NCI-H1105 (cell line): ENCODE data around the gene XDH.

Experiments
- DNase-seq: peaks from one replicate; lab custom pipeline; 2025; lab: John Stamatoyannopoulos, UW

XDH gene

GRCh38 chr2:31402388-31402787 lies 12.2 kb downstream of the XDH start:
- DNase-seq, result no peak

GRCh38 chr2:31401580-31401979 lies 13.0 kb downstream of the XDH start:
- DNase-seq, result no peak

- DNase-seq, result no peak
These were observed 15.7 kb downstream of the XDH start for GRCh38 chr2:31398881-31399280.

GRCh38 chr2:31397094-31397493 lies 17.4 kb downstream of the XDH start:
- peak; percentile 68 for DNase-seq

GRCh38 chr2:31390324-31390723 lies 24.2 kb downstream of the XDH start:
- DNase-seq, result no peak

- DNase-seq, result no peak
These were observed 25.8 kb downstream of the XDH start for GRCh38 chr2:31388736-31389135.

GRCh38 chr2:31387850-31388249 lies 26.7 kb downstream of the XDH start:
- DNase-seq, result no peak

- DNase-seq, result no peak
These were observed 27.9 kb downstream of the XDH start for GRCh38 chr2:31386648-31387047.

- DNase-seq, result no peak
These were observed 28.4 kb downstream of the XDH start for GRCh38 chr2:31386172-31386571.

- no peak for DNase-seq
These were observed 29.7 kb downstream of the XDH start for GRCh38 chr2:31384771-31385276.

- DNase-seq, result no peak
These were observed 30.2 kb downstream of the XDH start for GRCh38 chr2:31384351-31384750.

- DNase-seq, result no peak
These were observed 30.9 kb downstream of the XDH start for GRCh38 chr2:31383471-31384153.

- no peak for DNase-seq
These were observed 32.0 kb downstream of the XDH start for GRCh38 chr2:31382452-31383120.

GRCh38 chr2:31381601-31382000 lies 32.9 kb downstream of the XDH start:
- DNase-seq, result no peak

- DNase-seq, result no peak
These were observed 34.3 kb downstream of the XDH start for GRCh38 chr2:31380243-31380642.

- DNase-seq, result no peak
These were observed 34.8 kb downstream of the XDH start for GRCh38 chr2:31379747-31380146.

- DNase-seq, result no peak
These were observed 35.6 kb downstream of the XDH start for GRCh38 chr2:31378791-31379501.

GRCh38 chr2:31378389-31378788 lies 36.2 kb downstream of the XDH start:
- no peak for DNase-seq

- no peak for DNase-seq
These were observed 41.4 kb downstream of the XDH start for GRCh38 chr2:31373127-31373526.

GRCh38 chr2:31372097-31372496 lies 42.4 kb downstream of the XDH start:
- no peak for DNase-seq

- no peak for DNase-seq
These were observed 42.9 kb downstream of the XDH start for GRCh38 chr2:31371691-31372090.

GRCh38 chr2:31366733-31367132 lies 47.8 kb downstream of the XDH start:
- no peak for DNase-seq
